ENCODE data around the gene SIAH2.
"Not testable (repeated sequence)": the region's sequence is repeated elsewhere in the genome, so short reads cannot be mapped to it uniquely, and the experiment has no call there.

SIAH2 gene, protein sequence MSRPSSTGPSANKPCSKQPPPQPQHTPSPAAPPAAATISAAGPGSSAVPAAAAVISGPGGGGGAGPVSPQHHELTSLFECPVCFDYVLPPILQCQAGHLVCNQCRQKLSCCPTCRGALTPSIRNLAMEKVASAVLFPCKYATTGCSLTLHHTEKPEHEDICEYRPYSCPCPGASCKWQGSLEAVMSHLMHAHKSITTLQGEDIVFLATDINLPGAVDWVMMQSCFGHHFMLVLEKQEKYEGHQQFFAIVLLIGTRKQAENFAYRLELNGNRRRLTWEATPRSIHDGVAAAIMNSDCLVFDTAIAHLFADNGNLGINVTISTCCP

GRCh38 chr3:150763122-150763840 lies at the start of gene SIAH2:
SIAH2 (minus strand) TSS chr3:150763169; CDS start chr3:150762849, 320 bp downstream.
- no peak for FAIRE-seq

DNA sequence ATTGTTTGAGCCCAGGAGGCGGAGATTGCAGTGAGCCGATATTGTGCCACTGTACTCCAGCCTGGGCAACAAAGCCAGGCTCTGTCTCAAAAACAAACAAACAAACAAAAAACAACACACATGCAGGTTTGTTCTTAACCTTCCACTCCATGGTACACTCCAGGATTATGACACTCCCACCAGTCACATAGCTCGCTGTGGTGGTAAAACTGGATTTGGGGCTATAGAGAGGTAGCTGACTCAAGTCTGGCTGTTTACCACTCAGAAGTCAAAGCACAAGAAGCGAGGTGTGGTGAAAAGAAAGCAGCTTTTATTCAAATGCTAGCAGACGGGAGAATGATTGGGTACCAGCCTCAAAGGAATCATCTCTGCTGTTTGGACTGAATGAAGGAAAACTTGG lies 49.0 kb upstream of the SIAH2 start:
- no peak for FAIRE-seq

GRCh38 chr3:150810641-150811040 lies 47.7 kb upstream of the SIAH2 start:
- FAIRE-seq = no peak

DNA sequence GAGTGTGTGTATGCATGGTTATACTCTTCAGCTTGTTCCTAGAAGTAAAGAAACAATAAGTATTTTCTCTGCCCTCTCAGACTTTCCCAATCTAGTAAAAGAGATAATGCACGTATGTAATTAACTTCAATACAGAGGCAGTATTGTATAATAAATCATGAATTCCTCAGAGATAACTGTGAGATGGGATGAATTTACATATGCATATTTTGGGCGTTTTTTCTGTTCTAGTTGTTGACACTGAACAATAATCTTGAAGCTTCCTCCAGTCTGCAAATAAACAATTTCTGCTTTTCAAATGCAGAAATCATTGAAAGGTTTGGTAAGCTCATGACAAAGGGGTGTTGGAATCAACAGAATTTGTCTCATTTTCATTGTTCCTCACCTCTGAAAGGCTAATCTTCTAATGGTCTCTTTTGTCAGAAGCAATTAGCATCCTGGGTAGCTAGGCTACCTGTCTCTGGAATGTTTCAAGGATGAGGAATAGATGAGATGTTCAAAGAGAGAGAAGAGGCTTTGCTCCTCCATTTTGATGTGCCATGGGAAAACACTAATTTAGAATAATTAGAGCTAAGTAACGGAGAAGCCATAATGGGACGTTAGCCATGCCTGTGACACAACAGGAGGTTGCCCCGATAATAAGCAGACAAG lies 43.3 kb upstream of the SIAH2 start:
- FAIRE-seq = no peak

- no peak for FAIRE-seq
Observed at GRCh38 chr3:150805354-150805753, 42.4 kb upstream of the SIAH2 start.

DNA sequence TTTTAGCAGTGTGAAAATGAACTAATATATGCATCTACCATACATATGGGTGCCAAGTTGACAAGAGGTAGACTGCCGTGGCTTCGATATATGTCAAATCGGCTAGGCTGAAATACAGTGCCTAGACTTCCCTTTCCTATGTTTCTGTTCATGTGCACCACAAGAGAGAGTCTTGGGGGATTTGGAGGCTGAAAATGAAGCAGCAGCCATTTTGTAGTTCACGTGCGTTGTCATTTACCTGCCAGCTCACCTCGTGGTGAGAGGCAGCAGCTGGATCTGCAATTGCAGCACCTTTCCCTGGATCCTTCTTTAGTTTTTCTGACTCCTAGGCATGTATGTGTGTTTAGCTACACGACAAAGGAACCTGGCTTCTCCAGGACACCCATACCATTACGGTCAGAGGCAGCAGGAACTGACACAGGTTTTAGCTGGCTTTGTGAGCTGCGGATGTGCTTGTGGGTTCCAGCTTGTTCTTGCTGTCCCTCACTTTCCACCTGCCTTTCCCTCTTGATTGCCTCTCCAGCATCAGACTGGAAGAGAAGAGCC lies 40.5 kb upstream of the SIAH2 start:
- no peak for FAIRE-seq

GRCh38 chr3:150800722-150801121 lies 37.8 kb upstream of the SIAH2 start:
- no peak for FAIRE-seq

- FAIRE-seq = no peak
Observed at GRCh38 chr3:150798122-150798618, 35.2 kb upstream of the SIAH2 start.

DNA sequence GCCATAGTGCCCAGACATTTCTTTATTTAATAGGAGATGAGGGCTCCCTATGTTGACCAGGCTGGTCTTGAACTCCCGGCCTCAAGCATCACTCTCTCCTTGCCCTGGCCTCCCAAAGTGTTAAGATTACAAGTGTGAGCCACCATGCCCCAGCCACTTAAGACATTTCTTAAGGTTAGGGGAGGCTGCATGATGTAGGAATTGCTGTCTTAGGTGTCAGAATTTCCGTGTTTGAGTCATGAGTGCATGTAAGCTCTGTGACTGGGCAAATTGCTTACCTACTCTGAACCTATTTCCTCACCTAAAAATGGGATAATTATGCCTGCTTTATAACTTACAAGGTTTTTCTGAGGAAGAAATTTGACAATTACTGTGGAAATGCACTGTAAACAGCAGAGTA lies 34.2 kb upstream of the SIAH2 start:
- FAIRE-seq = no peak

GRCh38 chr3:150796527-150796926 lies 33.6 kb upstream of the SIAH2 start:
- FAIRE-seq = not testable (repeated sequence)

GRCh38 chr3:150793641-150794040 lies 30.7 kb upstream of the SIAH2 start:
- no peak for FAIRE-seq

- FAIRE-seq = no peak
Observed at GRCh38 chr3:150790629-150791028, 27.7 kb upstream of the SIAH2 start.

GRCh38 chr3:150789451-150789850 lies 26.5 kb upstream of the SIAH2 start:
- FAIRE-seq = no peak

DNA sequence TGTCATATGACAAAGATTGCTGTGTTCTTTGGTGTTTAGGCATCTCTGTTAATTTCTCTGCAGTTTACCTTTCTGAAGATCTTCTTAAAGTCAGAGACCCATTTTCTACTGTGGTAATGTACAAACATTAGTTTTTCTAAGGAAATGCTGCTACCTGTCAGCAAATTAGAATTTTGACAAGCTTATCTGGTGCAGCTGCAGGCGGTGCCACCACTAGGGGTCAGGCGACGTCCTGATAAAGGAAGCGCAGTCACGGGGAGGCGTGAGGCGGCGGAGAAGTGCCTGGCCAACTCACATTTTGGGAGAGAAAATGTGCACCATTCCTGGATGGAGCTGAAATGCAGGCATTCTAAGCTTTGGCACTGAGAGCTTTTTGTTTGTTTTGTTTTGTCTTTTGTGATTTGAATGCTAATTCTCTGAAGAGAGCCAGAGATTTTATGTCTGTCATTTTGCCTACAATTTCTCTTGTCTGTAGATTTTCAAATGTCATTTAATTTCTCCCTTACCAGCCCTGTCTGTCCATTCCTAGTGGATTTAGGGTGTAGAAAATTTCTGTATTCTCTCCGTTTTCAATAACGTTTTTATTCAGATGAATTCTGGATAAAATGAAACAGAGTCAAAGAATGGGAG lies 24.9 kb upstream of the SIAH2 start:
- no peak for FAIRE-seq

DNA sequence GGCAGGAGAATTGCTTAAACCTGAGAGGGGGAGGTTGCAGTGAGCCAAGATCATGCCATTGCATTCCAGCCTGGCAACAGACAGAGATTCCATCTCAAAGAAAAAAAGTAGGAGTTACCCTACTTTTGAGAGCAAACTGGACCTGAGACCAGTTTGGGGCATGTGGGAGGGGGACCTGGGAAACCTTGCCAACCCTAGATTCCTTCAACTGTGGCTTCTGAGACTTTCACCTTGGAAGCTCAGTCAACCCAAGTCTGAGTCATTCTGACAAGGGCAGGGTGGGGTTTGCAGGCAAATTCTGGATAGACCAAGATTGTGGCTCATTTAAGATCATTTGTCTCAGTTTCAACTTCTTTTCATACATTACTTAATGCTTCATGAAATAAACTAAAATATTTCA lies 23.8 kb upstream of the SIAH2 start:
- FAIRE-seq = no peak

DNA sequence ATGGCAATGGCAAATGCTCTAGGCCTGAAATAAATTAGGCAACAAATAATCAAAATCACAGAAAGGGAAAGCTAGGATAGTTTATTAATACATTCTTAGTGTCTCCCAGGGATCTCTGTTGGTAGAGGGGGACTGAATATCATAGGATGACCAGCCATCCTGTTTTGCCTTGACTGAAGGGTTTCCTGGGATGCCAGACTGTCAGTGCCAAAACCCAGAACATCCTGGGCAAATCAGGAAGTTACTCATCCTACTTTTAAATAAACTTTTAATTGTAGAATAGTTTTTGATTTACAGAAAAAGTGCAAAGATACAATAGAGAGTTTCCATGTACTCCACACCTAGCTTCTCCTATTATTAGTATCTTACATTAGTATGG lies 21.8 kb upstream of the SIAH2 start:
- no peak for FAIRE-seq

DNA sequence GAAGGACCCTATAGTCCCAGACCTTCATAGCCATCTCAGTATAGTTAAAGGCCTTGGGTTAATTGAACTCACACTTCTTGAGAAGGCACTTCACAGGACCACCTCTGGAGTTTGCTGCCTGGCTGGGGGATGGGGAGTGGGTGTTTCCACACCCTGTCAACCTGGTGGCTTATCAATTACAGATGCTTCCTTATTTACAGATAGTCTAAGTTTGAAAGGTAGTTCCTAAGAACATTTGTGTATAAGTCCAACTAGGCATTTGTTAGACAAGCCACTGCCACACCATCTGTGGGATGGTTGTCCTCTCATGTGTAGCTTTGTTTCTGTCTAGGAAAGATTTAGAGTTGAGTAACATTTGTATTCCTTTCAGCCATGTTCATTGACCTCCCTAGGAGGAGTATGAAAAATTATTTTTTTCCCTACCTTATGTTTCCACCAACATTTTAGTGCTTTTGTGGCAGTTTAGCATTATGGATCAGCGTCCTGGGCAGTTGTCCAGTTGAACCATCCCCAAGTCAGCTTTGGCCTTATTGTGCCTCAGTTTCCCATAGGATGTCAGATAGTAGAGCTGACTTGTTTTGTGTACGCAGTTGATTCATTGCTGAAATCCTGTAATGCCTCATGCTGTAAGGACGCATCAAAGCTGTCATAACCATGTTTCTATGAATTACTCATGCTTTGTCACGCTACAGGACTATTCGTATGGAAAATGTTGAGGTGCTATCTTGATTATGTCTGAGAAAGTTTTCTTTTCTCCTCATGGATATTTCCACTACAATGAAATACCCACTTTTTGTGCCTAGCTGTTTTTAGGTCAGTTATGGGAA lies 21.2 kb upstream of the SIAH2 start:
- no peak for FAIRE-seq

DNA sequence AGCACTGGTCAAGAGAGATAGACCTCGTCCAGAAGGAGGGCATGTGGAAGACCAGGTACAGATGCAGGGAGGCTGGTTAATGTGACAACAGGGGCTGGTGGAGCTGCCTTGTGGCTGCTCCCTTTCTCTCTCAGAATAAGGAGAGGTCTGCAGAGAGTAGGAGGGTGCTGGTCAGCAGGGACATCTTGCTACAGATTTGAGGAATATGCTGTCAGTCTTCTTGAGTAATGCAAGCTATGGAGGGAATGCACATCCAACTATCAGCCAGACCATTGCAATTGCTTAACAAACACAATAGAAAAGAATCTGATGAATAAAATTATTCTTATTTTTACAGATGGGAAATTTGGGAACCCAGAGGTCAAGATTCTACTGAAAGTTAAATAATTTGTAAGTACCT lies 20.3 kb upstream of the SIAH2 start:
- FAIRE-seq = no peak

- FAIRE-seq = no peak
Observed at GRCh38 chr3:150779402-150779858, 16.5 kb upstream of the SIAH2 start.

DNA sequence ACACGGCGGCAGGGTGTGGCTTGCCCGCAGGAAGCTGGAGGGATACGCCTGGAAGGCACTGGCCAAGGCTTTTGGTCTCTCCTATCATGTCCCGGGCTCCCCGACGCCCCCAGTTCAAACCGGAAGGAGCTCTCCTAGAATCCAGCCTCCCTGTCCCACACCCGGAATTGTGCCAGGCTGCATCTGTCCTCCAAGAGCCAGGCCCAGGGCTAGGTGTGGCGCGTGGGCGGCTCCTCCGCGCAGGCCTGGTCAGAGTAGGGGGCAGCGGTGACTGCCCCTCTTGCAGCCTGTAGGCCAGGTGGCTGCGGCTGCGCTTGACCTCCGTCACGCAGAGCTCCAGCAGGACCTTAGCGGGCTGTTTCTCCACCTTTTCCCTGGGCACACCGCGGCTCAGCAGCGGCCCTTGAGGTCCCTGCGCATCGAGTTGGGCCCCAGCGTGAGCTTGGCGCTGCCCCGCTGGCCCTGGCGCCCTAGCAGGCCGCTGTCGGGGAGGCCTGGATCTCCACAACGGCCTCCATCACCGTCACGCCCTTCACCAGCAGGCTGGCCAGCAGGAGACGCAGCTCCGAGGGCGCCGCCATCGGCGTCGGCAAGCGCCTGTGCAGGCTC lies 15.9 kb upstream of the SIAH2 start:
- FAIRE-seq = no peak

GRCh38 chr3:150775001-150775599 lies 12.1 kb upstream of the SIAH2 start:
- FAIRE-seq = no peak
